ENCODE results near the gene ABO. TPM values are rescaled to one million over a fixed set of nuclear protein-coding genes. Genes with fewer than 3 reads are reported as not detected.

Gene ABO
- total RNA-seq, 2 donors from 2014 or later, result 3.9 to 9.2 TPM

GRCh38 chr9:133260334-133261102, 14.5 kb downstream of the ABO start:
- Histone ChIP-seq H3K4me3 (no peak overlapping the region), H3K9me3 (no peaks in the 10 kb centered on the region), H3K27me3 (no peaks in the 10 kb centered on the region), H3K27ac (no peak overlapping the region), H3K36me3 (replicated peaks in 1 of 2; ENCODE audit: insufficient read depth in 1 of 2, low read depth in 2 of 2) (no peaks in the 10 kb centered on the region), H3K4me1 (no peaks in the 10 kb centered on the region)
- TF ChIP-seq POLR2A (IDR thresholded peaks at IDR 0.05), result no peak
- no peak for TF ChIP-seq CTCF (IDR thresholded peaks at IDR 0.05)
- no peak for ATAC-seq
- no peak for DNase-seq
- intact Hi-C loops (cut with DNase I), result no loop called here
- 87 to 93% methylated on average over 9 of the region's 9 CpGs for WGBS, 2 donors

DNA sequence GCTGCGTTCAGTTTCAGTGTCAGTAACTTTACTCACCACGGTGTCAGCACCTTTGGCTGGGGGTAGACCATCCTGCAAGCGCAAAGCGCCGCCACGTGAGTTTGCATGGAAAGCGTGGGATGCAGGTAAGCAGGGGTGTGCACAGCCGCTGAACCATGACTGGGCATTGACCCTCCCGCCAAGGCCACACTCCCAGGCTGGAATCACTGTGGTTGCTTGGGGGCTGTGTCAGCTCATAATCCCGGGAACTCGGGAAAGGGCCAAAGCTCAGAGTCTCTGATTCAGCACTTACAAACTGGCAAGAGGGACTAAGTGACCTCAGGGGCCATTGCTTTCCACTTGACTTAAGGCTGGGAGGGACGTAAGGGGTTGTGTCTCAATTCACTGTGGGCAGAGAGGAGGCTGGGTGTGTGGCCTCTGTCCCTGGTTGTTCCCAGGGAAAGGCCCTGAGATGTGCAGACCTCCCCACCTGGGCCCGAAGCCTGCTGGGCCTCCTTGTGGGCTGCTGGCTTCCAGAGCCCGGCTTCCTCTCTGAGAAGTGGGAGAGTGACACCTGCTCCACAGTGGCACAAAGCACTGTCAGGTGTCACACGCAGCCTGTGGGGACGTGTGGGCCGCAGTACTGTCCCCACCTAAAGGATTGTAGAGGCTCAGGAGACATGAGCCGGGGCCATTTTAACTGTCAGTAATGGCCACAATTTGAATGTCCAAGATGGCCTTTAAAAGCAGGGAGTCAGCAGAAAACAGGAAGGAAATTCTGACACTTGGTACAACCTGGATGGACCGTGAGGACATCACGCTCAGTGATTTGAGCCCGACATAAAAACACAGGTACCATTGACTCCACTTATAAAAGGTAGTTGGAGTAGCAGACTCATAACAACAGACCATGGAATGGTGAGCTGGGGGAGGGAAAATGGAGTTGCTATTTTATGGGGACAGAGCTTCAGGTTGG, 16.7 kb downstream of the ABO start:
- DNase-seq, result no peak
- Histone ChIP-seq H3K9me3 (no peaks in the 10 kb centered on the region), H3K27me3 (no peaks in the 10 kb centered on the region), H3K27ac (no peak overlapping the region), H3K4me1 (no peaks in the 10 kb centered on the region), H3K4me3 (no peak overlapping the region), H3K36me3 (replicated peaks in 1 of 2; ENCODE audit: insufficient read depth in 1 of 2, low read depth in 2 of 2) (no peaks in the 10 kb centered on the region)
- 85 to 90% methylated on average over 16 to 21 of the region's 21 CpGs for WGBS, 2 donors
- intact Hi-C loops (cut with DNase I), result no loop called here
- TF ChIP-seq POLR2A (IDR thresholded peaks at IDR 0.05), result no peak
- no peak for TF ChIP-seq CTCF (IDR thresholded peaks at IDR 0.05)
- no peak for ATAC-seq

- DNase-seq (peak in 3 of 4 donors; percentile 12 to 30 (median 20)), ATAC-seq (no peak)
- 66 to 83% methylated on average over 12 to 13 of the region's 13 CpGs for WGBS, 2 donors
- Histone ChIP-seq H3K9me3 (no peaks in the 10 kb centered on the region), H3K4me3 (no peak overlapping the region), H3K4me1 (no peaks in the 10 kb centered on the region), H3K27ac (no peak overlapping the region), H3K27me3 (no peaks in the 10 kb centered on the region), H3K36me3 (replicated peaks in 1 of 2; ENCODE audit: insufficient read depth in 1 of 2, low read depth in 2 of 2) (no peaks in the 10 kb centered on the region)
- TF ChIP-seq CTCF (IDR thresholded peaks at IDR 0.05) (no peak), POLR2A (IDR thresholded peaks at IDR 0.05) (no peak)
- intact Hi-C loops (cut with DNase I), result no loop called here
Observed at GRCh38 chr9:133257465-133257956, 17.5 kb downstream of the ABO start.

DNA sequence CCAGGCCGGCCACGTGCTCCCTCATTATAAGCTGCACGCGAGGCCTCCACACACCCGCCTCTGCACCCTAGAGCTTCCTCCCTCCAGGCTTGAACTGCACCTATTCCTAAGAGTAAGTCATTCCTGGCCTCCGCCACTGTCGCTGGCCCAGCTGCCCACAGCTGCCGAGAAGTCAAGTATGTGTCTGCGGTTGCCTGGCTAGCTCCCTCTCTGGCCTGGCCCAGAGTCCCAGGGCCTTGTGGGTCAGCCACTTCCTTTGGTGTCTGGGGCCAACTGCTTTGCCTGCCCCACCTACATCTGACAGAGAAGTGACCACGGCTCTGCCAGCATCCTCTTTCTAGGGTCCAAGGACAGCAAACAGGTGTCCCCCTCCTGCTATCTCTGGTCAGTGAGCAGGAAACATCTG, 18.3 kb downstream of the ABO start:
- Histone ChIP-seq H3K36me3 (replicated peaks in 1 of 2; ENCODE audit: insufficient read depth in 1 of 2, low read depth in 2 of 2) (no peaks in the 10 kb centered on the region), H3K4me1 (no peaks in the 10 kb centered on the region), H3K27me3 (no peaks in the 10 kb centered on the region), H3K4me3 (no peak overlapping the region), H3K27ac (no peak overlapping the region), H3K9me3 (no peaks in the 10 kb centered on the region)
- TF ChIP-seq CTCF (IDR thresholded peaks at IDR 0.05), result no peak
- TF ChIP-seq POLR2A (IDR thresholded peaks at IDR 0.05), result no peak
- intact Hi-C loops (cut with DNase I), result no loop called here
- DNase-seq (peak in 1 of 4 donors; percentile 9), ATAC-seq (no peak)
- WGBS, 2 donors, result 78 to 82% methylated on average over 5 to 10 of the region's 10 CpGs
